SK-N-SH treated with all-trans-retinoic acid at 6 μM for 48 hours (cell line): Measurements from ENCODE around the gene ESYT2.

Experiments used
- ATAC-seq: fragments of 200-7000 bp; cut with Tn5 transposase; 3 replicates; pipeline ENCODE4 v1.9.1; 2020; ENCODE audit warnings: mild to moderate bottlenecking, moderate library complexity
- ARNTL ChIP-seq: fragments of 450-650 bp; formaldehyde crosslinking; IDR thresholded peaks from 2 replicates; pipeline ENCODE4 v1.5.0; 2020; ENCODE audit warnings: low read depth, mild to moderate bottlenecking, moderate library complexity, borderline replicate concordance
- BACH2 ChIP-seq: fragments of 250-450 bp; sonication (Bioruptor Pico); IDR thresholded peaks from 2 replicates; pipeline ENCODE4 v1.9.0; 2021; ENCODE audit warnings: mild to moderate bottlenecking, borderline replicate concordance
- CSDC2 ChIP-seq: fragments of 250-450 bp; sonication (Bioruptor Pico); IDR thresholded peaks from 2 replicates; pipeline ENCODE4 v1.5.0; 2020; ENCODE audit warnings: mild to moderate bottlenecking, moderate library complexity
- GLIS3 ChIP-seq: fragments of 250-450 bp; sonication (Bioruptor Pico); IDR thresholded peaks from 2 replicates; pipeline ENCODE4 v1.5.0; 2020; ENCODE audit warnings: mild to moderate bottlenecking, moderate library complexity
- ISL1 ChIP-seq: fragments of 250-450 bp; sonication (Bioruptor Pico); IDR thresholded peaks from 2 replicates; pipeline ENCODE4 v2.1.2; 2022; ENCODE audit warnings: mild to moderate bottlenecking, moderate library complexity
- OSR1 ChIP-seq: fragments of 250-450 bp; sonication (Bioruptor Pico); IDR thresholded peaks from 2 replicates; pipeline ENCODE4 v1.8.0; 2022; ENCODE audit warnings: moderate library complexity, mild to moderate bottlenecking, inconsistent platforms
- PPARA ChIP-seq: fragments of 250-450 bp; sonication (Bioruptor Pico); IDR thresholded peaks from 2 replicates; pipeline ENCODE4 v1.5.0; 2020; ENCODE audit warnings: mild to moderate bottlenecking, borderline replicate concordance
- RARB ChIP-seq: fragments of 250-450 bp; sonication (Bioruptor Pico); IDR thresholded peaks from 2 replicates; pipeline ENCODE4 v1.8.0; 2021; ENCODE audit warnings: mild to moderate bottlenecking, moderate library complexity
- SNAI2 ChIP-seq: fragments of 250-450 bp; sonication (Bioruptor Pico); IDR thresholded peaks from 2 replicates; pipeline ENCODE4 v1.5.0; 2020; ENCODE audit warnings: mild to moderate bottlenecking, moderate library complexity
- TCF4 ChIP-seq: fragments of 250-450 bp; sonication (Bioruptor Pico); IDR thresholded peaks from 2 replicates; pipeline ENCODE4 v1.8.0; 2021; ENCODE audit warnings: mild to moderate bottlenecking, moderate library complexity, borderline replicate concordance
- TOX ChIP-seq: fragments of 250-450 bp; sonication (Bioruptor Pico); IDR thresholded peaks from 2 replicates; pipeline ENCODE4 v1.8.0; 2021; ENCODE audit warnings: mild to moderate bottlenecking, moderate library complexity, borderline replicate concordance
- ZC3H10 ChIP-seq: fragments of 250-450 bp; sonication (Bioruptor Pico); IDR thresholded peaks from 2 replicates; pipeline ENCODE4 v1.5.1; 2021; ENCODE audit warnings: mild to moderate bottlenecking, moderate library complexity
- ZFP3 ChIP-seq: fragments of 250-450 bp; sonication (Bioruptor Pico); IDR thresholded peaks from 2 replicates; pipeline ENCODE4 v1.5.0; 2020; ENCODE audit warnings: mild to moderate bottlenecking, moderate library complexity
- ZFP30 ChIP-seq: fragments of 450-650 bp; formaldehyde crosslinking; IDR thresholded peaks from 2 replicates; pipeline ENCODE4 v1.5.0; 2022; ENCODE audit warnings: mild to moderate bottlenecking, moderate library complexity
- ZNF565 ChIP-seq: fragments of 450-650 bp; formaldehyde crosslinking; conservative IDR thresholded peaks from 2 replicates; pipeline ENCODE4 v1.5.0; 2020; ENCODE audit warnings: low read depth, mild to moderate bottlenecking, moderate library complexity
- ZNF70 ChIP-seq: fragments of 450-650 bp; formaldehyde crosslinking; IDR thresholded peaks from 2 replicates; pipeline ENCODE4 v1.5.0; 2020; ENCODE audit warnings: mild to moderate bottlenecking, moderate library complexity
- TF ChIP-seq, protein P1 (sequence below): fragments of 250-450 bp; sonication (Bioruptor Pico); IDR thresholded peaks from 2 replicates; pipeline ENCODE4 v1.5.1; 2020; ENCODE audit warnings: low read depth, mild to moderate bottlenecking, moderate library complexity
- TF ChIP-seq, protein P2 (sequence below): fragments of 250-450 bp; sonication (Bioruptor Pico); IDR thresholded peaks from 2 replicates; pipeline ENCODE4 v1.8.0; 2021; ENCODE audit warnings: low read depth, mild to moderate bottlenecking, moderate library complexity, borderline replicate concordance
- TF ChIP-seq, protein P3 (sequence below): fragments of 250-450 bp; sonication (Bioruptor Pico); IDR thresholded peaks from 2 replicates; pipeline ENCODE4 v1.5.0; 2020; ENCODE audit warnings: mild to moderate bottlenecking, moderate library complexity

Gene ESYT2

DNA sequence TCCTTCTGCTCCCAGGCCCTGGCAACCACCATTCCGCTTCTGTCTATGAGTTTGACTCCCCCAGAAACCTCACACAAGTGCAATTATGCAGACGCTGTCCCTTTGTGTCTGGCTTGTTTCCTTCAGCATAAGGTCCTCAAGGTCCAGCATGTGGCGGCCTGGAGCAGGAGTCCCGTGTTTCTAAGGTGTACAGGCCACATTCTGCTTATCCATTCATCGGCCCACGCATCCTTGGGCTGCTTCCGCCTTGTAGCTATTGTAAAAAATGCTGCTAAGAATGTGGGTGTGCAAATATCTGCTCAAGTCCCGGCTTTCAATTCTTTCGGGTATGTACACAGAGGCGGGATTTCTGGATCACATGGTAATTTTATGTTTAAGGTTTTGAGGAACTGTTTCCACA is 38.2 kb downstream of the ESYT2 start:
- TF ChIP-seq TCF4 (CRISPR knock-in tag), result no peak
- no peak for TF ChIP-seq SNAI2
- TF ChIP-seq ZNF565 (CRISPR knock-in tag), result no peak
- TF ChIP-seq, protein P1, sequence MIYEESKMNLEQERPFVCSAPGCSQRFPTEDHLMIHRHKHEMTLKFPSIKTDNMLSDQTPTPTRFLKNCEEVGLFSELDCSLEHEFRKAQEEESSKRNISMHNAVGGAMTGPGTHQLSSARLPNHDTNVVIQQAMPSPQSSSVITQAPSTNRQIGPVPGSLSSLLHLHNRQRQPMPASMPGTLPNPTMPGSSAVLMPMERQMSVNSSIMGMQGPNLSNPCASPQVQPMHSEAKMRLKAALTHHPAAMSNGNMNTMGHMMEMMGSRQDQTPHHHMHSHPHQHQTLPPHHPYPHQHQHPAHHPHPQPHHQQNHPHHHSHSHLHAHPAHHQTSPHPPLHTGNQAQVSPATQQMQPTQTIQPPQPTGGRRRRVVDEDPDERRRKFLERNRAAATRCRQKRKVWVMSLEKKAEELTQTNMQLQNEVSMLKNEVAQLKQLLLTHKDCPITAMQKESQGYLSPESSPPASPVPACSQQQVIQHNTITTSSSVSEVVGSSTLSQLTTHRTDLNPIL, result no peak
- no peak for TF ChIP-seq ZC3H10 (CRISPR knock-in tag)
- no peak for TF ChIP-seq GLIS3 (CRISPR knock-in tag)
- TF ChIP-seq, all 23 proteins: peak for 0
- ATAC-seq, result no peak

DNA sequence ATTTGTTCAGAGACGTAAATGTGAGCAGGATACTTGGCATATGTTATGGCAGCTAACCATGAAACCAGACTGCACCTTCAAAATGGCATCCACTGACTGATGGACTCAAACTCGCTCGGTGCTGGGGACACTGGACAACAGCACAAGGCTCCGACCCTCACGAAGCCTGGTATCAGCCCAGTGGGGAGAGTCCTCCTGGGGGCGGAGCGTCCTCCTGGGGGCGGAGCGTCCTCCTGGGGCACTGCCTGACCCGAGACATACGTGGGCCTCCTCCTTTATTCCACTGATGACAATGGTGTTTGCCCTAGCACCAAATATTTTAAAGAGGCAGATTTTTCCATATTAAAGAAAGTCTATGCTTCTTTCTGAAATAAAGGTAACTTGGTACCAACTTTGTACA is 39.5 kb downstream of the ESYT2 start:
- ATAC-seq, result no peak
- no peak for TF ChIP-seq ZNF70 (CRISPR knock-in tag)
- TF ChIP-seq, protein P1, result no peak
- no peak for TF ChIP-seq TOX (CRISPR knock-in tag)
- TF ChIP-seq ARNTL, result no peak
- TF ChIP-seq CSDC2 (CRISPR knock-in tag), result no peak
- no peak for TF ChIP-seq OSR1
- TF ChIP-seq SNAI2, result no peak
- TF ChIP-seq RARB (CRISPR knock-in tag), result no peak

DNA sequence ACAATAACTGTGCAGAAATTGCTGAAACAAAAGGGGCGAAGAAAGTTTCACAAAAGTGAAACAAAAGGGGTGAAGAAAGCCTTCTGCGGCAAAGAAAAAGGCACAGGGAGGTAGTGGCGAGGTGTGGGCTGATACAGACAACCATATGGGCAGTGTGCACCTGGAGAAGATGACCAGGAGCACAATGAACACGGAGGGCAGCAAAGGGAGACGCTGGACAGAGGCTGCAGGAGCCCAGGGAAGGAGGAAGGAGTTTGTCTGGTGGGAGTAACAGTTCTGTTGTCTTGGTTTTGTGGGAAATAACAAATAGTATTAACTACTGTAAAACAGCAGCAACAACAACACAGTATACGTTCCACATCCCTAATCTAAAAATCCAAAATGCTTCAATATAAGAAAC is 42.4 kb downstream of the ESYT2 start:
- no peak for TF ChIP-seq ZC3H10 (CRISPR knock-in tag)
- no peak for ATAC-seq

DNA sequence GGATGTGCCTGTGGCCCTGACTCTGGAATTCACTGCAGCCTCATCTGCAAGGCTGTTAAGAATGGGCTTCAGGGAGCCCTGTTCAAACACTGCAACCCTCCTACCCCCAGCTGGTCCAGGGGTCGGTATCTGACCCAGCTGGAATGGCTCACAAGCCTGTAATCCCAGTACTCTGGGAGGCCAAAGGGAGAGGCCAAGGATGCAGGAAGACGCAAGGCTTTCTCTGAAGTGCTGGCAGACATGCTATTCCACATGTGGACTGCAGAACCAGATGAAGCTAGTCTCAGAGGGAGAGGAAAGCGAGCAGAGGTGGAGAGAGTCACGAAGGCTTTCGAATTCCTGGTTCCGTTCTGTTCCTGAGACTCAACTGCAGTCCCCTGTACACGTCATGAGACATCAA is 45.0 kb downstream of the ESYT2 start:
- no peak; the same call in 2 of the 3 replicates for ATAC-seq
- TF ChIP-seq ZFP3 (CRISPR knock-in tag), result no peak
- no peak for TF ChIP-seq CSDC2 (CRISPR knock-in tag)
- no peak for TF ChIP-seq PPARA
- no peak for TF ChIP-seq ZNF565 (CRISPR knock-in tag)

DNA sequence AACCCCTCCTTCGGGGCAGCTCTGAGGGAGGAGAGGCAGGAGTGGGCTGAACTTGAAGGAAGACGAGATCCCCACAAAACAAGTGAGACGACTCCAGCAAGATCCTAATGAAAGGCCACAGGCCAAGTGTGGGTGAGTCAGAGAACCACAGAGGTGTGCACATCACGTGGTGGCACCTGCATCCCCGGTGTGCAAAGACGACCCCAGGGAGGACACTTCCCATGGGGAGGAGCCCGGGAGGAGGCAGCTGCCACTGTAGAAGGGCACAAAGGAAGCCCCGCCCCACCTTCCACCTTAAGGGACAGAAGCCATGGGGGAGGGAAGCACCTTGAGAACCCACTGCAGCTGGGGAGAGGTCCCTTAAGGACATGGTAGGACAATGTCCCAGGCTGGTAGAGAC is 45.7 kb downstream of the ESYT2 start:
- ATAC-seq, result peak; percentile 14; the same call in 2 of the 3 replicates
- TF ChIP-seq, protein P2, sequence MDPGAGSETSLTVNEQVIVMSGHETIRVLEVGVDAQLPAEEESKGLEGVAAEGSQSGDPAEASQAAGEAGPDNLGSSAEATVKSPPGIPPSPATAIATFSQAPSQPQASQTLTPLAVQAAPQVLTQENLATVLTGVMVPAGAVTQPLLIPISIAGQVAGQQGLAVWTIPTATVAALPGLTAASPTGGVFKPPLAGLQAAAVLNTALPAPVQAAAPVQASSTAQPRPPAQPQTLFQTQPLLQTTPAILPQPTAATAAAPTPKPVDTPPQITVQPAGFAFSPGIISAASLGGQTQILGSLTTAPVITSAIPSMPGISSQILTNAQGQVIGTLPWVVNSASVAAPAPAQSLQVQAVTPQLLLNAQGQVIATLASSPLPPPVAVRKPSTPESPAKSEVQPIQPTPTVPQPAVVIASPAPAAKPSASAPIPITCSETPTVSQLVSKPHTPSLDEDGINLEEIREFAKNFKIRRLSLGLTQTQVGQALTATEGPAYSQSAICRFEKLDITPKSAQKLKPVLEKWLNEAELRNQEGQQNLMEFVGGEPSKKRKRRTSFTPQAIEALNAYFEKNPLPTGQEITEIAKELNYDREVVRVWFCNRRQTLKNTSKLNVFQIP (CRISPR knock-in tag), result no peak
- TF ChIP-seq ZFP30, result no peak
- TF ChIP-seq BACH2, result no peak
- TF ChIP-seq GLIS3 (CRISPR knock-in tag), result no peak

DNA sequence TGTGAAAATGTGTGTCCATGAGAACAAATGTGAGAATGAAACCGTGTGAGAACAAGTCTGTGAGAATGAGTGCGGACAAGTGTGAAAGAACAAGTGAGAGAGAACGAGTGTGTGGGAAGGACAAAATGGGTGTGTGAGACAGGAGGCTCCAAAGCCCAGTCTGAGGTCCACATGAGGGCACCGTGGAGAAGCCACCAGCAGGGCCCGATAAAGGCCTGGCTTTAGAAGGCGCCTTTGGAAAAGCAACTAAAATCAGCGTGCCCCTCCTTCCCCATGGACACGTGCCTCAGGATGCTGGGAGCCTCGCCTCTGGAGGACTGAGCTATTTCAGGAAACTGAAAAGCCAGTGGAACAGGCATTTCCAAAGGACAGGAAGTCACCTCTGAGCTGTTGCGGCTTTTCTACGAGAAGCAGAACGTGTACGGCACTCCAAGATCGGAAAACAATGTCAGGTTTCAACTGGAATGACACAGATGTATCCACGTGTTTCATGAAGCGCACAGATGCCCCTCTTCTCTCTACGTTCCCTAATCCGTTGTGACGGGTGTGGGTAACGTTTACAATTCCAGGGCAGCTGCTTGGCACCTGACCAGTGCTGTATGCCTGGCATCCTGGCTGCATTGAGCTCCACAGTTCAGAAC is 46.4 kb downstream of the ESYT2 start:
- peak; percentile 84 for ATAC-seq
- TF ChIP-seq ZFP3 (CRISPR knock-in tag) (no peak), ISL1 (CRISPR knock-in tag) (no peak)
- TF ChIP-seq, protein P3, sequence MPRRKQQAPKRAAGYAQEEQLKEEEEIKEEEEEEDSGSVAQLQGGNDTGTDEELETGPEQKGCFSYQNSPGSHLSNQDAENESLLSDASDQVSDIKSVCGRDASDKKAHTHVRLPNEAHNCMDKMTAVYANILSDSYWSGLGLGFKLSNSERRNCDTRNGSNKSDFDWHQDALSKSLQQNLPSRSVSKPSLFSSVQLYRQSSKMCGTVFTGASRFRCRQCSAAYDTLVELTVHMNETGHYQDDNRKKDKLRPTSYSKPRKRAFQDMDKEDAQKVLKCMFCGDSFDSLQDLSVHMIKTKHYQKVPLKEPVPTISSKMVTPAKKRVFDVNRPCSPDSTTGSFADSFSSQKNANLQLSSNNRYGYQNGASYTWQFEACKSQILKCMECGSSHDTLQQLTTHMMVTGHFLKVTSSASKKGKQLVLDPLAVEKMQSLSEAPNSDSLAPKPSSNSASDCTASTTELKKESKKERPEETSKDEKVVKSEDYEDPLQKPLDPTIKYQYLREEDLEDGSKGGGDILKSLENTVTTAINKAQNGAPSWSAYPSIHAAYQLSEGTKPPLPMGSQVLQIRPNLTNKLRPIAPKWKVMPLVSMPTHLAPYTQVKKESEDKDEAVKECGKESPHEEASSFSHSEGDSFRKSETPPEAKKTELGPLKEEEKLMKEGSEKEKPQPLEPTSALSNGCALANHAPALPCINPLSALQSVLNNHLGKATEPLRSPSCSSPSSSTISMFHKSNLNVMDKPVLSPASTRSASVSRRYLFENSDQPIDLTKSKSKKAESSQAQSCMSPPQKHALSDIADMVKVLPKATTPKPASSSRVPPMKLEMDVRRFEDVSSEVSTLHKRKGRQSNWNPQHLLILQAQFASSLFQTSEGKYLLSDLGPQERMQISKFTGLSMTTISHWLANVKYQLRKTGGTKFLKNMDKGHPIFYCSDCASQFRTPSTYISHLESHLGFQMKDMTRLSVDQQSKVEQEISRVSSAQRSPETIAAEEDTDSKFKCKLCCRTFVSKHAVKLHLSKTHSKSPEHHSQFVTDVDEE (CRISPR knock-in tag), result no peak
